ENCODE measurements around the gene ASIC1.
"Not testable (repeated sequence)": the region's sequence is repeated elsewhere in the genome, so short reads cannot be mapped to it uniquely, and the experiment has no call there.

The ASIC1 gene

DNA sequence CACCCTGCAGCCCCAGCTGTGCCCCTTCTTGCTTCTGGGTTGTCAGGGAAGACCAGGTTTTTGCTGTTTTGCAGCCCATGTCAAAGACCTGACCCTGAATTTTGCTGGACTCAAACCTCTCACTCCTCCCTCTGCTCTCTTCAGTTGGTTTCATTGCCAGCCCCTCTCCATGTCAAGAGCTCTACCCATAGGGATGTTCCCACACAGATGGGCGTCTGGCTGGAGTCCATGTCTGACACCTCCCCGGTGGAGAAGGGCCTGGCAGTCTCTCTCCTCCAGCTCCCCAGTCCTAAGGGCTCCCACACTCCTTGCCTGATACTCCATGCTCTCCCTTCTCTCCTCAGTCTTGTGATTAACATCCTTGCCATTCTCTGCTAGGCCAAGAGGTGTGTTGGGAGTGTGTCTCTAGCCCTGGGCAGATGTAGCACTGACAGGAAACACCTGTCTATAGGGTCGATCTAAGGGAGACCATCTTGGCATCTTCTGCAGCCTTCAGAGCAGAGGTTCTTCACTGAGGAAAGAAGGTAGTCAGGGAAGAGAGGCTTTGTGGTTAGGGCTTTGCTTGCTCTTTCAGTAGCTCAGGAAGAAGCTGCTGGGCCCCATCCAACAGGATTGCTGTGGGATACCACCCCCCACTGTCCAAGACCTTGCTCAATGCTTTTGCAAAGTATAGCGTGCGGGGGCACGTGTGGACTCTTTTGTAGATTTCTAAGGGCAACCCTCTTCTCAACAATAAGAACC lies 4.7 kb downstream of the ASIC1 start:
- DNase-seq: no peak

DNA sequence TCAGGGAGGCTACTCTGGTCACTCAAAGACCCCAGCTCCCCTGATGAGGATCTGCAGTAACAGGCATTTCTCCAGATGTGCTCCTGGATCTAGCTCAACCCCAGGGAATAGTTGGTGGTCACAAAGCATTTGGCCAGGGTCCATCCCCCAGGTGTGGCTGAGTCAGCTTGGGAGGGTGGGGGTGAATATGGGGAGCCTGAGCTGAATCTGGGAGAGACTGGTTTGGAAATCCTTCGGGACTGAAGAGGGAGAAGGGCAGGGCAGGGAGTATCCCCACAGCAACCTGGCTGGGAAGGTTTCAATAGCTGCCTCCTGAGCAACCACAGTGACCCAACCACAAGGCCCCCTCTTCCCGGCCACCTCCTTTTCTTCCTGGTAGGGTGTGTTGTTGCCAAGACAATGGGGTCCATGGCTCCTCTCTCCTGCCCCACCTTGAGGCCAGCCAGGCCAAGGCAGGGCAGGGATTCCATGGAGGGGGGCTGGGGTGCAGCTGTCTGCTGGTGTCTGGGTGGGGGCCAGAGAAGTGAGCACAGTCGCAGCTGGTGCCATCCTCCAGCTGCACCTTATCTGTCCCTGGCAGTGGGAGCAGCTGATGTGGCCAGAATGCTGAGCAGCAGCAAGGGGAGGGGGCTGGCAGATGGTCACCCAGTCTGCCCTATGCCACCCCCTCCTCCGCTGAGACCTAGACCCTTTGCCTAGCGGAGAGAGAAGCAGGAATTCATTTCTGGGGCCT lies 5.5 kb downstream of the ASIC1 start:
- no peak for DNase-seq

DNA sequence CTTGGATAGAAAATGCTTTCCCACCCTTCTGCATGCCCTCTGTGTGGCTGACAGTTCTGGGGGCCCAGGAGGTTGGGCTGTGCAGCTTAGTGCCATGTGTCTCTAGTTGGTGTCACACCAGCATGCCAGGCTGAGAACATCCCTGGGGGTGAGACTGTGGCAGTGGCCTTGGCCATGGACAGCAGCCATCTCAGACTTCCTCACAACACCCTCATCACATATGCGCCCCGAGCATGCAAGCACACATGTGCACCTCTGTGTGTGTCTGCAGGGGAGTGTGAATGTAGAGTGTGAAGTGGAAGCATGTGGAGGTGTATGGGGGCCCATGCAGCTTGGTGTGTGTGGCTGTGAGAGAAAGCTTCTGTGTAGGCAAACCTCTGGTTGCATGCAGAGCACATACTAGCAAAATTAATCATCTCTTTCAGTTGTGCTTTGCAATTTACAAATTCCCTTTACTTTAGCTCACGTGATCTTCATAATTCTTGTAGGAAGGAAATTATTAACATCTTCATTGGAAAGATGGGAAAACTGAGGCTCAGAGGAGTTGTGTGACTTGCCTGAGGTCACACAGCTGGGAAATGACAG lies 8.4 kb downstream of the ASIC1 start:
- no peak for DNase-seq

DNA sequence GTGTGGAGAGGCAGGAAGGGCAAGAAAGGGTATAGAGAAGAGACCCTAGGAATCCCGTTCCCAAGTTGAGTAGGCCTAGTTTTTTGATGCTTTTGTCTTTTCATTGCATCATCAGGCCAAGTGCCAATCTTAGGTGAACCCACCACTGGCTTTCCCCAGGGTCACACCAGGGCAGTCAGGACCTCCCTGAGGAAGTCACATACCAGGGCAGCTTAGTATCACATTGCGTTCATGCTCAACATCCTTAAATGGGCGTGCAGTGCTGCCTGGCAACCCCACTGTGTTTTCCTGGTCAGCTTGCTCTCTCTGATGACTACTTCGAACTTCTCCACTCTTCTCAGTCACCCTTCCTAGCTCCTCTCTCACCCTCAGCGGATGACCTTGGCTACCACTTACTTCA lies 9.0 kb downstream of the ASIC1 start:
- peak; percentile 31 for DNase-seq

DNA sequence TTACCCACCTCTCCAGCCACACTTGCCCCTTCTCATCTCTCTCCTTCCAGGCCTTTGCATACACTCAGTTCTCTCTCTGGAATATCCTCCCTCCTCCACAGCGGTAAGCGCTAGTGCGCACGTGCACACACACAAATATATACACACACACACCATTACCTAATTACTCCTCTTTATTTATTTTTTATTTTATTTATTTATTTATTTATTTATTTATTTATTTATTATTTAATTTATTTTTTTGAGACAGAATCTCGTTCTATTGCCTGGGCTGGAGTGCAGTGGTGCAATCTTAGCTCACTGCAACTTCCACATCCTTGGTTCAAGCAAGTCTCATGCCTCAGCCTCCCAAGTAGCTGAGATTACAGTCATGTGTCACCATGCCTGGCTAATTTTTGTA lies 11.7 kb downstream of the ASIC1 start:
- no peak for DNase-seq

DNA sequence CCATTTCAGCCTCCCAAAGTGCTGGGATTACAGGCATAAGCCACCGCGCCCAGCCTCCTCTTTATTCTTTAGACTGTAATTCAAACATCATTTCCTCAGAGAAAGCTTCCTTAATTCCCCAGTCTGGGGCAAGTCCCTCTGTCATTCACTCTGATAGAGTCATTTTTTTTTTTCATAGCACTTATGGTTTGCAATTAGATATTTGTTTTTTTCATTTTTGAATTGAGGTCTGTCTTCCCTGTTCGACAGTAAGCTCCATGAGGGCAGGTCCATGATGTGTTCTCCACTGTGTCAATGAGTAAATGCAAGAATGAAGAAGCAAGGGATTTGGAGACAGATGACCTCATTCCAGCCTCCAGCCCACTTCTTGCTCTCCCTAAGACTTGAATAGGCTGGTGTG lies 12.1 kb downstream of the ASIC1 start:
- DNase-seq: no peak

DNA sequence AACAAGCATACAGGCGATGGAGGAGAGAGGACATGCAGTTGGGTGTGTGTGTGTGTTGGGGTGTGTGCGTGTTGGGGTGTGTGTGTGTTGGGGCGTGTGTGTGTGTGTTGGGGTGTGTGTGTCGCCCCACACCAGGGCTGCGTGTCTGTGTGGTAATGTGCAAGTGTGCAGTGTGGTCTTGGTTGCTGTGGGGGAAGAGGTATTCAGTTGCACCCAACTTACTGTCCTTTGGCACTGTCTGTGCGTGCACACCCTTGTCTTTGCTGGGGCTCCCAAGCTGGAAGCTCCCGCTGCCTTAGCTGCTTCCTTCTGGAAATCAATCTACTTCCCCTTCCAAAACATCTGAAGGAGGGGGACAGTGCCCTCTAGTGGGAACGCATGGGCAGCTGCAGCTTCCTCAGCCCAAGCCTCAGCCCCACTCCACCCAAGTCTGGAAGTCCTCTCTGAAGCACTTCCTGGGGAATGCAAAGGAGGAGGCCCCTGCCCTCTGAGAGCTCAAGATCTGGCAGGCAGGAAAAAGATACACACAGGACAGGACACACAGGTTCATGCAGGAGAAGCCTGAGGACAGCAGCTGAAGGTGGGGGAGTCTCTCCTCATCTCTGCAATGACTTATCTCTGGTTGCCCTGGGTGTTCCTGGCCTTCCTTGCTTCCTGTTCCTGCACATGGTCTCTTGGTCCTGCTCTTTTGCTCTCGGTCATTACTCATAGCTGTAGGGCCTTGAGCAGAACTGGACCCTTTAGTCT lies 13.1 kb downstream of the ASIC1 start:
- DNase-seq: peak; percentile 59

DNA sequence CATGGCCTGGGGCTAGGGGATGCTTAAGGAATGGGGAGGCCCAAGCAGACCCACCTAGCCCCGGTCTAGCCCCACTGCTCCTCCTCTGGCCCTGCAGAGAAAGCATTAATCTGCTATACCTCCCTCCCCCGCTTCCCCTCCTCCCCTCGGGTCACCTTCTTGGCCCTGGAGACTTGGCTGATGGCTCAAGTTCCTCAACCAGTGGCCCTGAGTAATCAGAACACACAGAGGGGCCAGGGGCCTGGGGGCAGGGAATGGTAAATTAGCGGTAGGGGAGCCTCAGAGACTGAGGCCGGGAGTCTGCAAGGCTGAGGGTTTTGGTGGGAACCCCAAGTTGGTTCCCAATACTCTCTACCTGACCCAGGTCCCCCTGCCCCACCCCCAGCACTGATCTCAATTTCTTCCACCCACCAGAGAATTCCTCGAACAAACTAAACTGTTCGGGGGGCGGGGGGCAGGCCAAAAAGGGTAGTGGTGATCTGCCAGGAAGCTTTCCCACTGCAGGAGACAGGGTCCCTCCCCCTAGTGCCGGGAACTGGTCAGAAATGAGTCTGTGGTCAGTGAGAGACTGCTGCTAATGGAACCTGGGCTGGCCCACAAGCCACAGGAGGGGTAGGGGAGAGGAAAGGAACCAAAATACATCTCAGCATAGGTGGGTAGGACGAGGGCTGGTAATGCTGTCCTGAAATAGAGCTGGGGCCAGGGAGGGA lies 15.0 kb downstream of the ASIC1 start:
- DNase-seq: no peak

DNA sequence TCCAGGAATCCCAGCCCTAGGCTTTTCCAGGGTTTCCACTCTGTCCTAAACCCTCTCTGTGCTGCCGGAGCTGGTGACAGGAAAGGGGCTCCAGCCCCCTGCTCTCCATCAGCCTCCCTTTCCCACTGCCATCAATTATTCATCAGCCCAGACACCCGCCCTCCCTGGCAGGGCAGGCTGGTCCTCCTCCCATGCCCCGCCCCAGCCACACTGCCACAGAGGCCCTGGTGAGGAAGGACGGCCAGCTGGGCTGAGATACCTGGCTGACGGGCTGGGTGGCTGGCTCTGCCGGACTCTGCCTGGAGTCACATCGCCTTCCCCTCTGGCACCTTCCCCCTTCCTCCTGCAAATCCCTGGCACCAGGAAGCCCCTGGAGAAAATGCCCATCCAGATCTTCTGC lies 15.8 kb downstream of the ASIC1 start:
- no peak for DNase-seq

DNA sequence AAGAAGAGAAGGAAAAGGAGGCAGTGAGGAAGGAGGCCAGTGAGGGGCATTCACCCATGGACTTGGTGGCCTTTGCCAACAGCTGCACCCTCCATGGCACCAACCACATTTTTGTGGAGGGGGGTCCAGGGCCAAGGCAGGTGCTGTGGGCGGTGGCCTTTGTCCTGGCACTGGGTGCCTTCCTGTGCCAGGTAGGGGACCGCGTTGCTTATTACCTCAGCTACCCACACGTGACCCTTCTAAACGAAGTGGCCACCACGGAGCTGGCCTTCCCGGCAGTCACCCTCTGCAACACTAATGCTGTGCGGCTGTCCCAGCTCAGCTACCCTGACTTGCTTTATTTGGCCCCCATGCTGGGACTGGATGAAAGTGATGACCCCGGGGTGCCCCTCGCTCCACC lies 16.3 kb downstream of the ASIC1 start:
- DNase-seq: no peak

DNA sequence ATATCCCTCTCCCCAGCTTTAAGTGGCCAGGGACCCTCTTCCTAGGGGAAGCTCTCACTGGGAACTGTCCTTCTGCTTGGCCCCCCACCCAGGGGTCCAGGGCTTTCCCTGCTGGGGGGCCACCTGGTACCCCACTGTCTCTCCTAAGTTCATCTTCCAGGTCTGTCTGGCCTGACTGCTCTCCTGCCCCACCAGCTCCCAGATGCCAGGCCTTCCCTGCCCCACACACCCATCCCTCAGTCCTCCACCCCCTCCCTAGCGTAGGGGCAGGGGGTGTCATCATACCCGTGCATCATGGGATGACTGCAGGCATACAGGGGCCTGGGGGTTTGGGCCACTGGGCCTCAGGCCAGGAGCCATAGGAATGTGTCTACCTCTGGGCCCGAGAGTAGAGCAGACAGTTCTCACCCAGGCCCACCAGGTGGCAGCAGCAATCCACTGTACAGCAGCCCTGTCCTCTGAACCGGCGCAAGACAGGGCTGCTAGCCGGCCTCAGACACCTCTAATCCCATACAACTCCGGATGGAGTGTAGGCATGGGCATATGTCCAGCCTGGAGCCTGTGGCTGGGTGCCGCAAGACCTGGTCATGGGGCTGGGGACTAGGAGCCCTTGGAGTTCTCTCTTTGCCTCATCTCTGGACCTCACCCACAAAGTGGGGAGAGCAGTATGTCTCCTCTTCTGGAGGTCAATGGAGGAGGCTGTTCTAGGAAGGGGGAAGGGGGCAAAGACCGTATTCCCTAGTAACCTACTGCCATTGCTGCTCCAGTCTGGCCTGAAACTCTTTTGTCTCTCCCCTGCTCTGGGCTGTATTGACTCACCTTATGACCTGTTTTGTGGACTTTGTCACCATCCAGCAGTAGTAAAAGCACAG lies 17.8 kb downstream of the ASIC1 start:
- DNase-seq: peak; percentile 80

DNA sequence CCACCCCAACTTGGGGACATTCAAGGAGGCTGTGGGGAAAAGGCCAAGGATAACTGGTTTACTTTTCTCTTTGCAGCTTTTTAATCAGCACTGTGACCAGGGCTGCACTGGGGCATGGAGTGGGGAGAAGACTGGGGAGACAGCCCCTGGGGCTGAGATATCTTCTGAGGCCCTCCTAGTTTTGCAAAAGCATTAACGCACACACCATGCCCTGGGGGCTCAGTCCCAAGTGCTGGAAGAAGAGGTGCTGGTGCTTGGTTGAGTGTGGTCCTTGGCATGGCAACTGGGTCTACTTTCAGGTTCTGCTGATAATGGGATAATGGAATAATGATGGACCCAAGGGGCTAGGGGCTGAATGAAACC lies 18.4 kb downstream of the ASIC1 start:
- no peak for DNase-seq

DNA sequence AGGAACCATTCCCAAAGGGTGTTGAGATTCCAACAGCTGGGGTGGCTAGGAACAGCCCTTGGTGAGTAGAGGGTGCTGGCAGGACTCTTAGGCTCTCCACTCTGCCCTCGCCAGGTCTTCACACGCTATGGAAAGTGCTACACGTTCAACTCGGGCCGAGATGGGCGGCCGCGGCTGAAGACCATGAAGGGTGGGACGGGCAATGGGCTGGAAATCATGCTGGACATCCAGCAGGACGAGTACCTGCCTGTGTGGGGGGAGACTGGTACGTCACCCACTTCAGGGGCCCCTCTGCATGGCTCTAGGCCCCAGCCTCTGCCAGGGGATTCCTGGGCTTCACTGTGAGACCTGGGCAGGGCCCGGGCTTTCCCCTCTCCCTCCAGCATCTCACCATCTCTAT lies 19.7 kb downstream of the ASIC1 start:
- DNase-seq: no peak

DNA sequence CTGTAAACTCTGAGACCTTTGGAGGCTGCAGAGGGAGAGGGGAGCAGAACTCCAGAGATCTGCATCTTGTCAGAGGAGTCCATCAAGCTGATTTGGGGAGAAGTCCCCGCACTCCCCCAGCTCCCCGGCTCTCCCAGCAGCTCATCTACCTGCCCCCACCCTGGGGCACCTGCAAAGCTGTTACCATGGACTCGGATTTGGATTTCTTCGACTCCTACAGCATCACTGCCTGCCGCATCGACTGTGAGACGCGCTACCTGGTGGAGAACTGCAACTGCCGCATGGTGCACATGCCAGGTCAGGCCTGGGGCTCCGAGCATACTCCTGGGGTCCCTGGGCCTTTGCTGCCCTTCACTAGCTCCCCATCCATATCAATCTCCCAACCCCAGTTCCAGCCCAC lies 20.9 kb downstream of the ASIC1 start:
- DNase-seq: no peak

DNA sequence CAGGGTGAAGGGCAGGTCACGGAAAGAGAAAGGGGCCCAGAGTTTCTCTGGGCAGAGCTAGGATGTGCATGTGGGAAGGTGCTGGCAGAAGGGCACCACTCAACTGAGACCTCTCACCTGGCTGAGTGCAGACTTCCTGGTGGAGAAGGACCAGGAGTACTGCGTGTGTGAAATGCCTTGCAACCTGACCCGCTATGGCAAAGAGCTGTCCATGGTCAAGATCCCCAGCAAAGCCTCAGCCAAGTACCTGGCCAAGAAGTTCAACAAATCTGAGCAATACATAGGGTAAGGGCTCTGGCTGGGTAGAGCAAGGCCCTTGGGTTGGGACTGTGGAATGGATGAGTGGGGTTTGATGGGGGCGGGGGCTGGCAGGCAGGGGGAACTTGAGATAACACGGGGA lies 22.4 kb downstream of the ASIC1 start:
- DNase-seq: no peak

DNA sequence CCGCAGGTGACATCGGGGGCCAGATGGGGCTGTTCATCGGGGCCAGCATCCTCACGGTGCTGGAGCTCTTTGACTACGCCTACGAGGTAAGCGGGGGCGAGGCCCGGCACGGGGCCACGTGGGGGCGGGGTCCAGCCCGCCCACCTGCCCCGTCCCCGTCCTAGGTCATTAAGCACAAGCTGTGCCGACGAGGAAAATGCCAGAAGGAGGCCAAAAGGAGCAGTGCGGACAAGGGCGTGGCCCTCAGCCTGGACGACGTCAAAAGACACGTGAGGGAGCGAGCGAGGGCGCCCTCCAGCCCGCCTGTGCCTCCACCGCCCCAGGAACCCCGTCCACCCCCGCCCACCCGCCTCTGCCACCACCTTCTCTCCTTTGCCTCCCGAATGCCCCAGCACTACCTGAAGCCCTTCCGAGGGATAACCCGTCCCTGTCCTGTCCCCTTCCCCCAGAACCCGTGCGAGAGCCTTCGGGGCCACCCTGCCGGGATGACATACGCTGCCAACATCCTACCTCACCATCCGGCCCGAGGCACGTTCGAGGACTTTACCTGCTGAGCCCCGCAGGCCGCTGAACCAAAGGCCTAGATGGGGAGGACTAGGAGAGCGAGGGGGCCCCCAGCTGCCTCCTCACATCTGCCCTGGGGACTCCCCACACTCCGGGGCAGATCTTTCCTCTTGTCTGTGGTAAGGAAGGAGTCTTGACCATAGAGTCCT lies 23.9 kb downstream of the ASIC1 start:
- DNase-seq: no peak

DNA sequence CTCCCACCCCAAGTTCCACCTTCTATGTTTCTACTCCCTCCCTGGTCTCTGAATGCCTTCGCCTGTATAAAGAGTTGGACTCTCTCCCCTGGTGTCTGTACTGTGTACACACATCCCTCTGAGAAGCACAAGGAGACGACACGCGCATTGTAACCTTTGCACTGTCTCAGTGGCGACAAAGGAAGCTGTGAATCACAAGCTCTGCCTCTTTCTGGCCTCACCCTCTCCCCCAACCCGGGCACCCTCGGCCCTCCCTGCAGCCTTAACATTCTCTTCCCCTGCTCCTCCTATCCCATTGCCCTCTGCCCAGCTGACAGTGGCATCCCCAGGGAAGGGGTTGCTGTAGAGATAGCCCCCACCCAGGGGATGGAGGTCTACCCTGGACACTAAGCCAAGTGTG lies 25.2 kb downstream of the ASIC1 start:
- DNase-seq: no peak

DNA sequence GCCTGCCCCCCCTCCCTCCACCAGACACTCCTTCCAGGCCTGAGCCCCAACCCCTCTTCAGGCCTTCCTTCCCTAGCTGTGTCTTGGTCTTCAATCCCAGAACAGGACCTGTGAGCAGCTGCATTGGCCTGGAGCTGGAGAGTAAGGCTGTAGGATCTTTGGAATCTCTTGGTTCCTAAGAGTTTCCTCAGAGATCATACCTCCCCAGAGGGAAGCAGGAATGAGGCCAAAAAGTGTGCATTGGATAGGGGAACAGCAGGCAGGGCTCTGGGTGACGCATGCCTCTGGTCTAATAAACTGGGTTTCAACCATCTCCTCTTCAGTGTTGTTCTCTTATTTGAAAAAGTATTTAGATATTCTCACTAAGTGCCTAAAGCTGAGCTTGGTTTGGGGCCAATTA lies 25.9 kb downstream of the ASIC1 start:
- no peak for DNase-seq

DNA sequence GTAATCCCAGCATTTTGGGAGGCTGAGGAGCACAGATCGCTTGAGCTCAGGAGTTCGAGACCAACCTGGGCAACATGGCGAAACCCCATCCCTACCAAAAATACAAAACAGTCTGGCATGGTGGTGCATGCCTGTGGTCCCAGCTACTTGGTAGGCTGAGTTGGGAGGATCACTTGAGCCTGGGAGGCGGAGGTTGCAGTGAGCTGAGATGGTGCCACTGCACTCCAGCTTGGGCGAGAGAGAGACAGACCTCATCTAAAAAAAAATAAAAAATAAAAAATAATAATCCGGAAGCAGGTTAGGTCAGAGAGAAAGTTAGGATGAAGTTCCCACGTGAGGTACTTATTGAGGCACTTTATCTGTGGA lies 27.0 kb downstream of the ASIC1 start:
- not testable (repeated sequence) for DNase-seq

DNA sequence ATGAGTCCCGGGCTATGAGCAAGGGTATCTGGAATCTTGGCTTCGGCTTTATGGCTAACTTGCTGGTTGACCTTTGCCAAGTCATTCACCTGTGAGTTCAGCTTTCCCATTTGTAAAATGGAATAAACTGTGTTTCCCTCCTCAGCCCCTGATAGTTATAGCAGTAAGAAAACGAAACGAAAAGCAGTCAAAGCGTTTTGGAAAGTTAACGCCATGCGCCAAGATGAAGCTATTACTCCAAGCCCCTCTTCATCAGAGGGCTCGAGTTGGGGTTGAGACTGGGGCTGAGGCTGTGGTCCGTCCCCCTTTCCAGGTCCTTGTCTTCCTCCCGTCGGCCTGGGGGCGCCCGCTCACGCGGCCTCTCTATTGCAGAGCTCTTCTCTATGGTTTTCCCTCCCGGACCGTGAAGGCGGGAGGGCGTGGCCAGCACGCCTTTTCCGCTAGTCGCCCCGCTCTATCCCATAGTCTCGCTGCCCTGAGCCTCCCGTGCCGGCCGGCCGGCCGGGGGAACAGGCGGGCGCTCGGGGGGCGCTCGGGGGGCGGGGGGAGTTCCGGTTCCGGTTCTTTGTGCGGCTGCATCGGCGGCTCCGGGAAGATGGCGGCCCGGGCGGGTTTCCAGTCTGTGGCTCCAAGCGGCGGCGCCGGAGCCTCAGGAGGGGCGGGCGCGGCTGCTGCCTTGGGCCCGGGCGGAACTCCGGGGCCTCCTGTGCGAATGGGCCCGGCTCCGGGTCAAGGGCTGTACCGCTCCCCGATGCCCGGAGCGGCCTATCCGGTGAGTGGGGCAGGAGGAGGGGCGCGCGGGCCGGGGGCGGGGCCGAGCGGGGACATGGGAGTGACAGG lies 27.6 kb downstream of the ASIC1 start, which contains the start of gene SMARCD1:
Gene SMARCD1 (plus strand): TSS at position 568 of the 840 bp plus-strand sequence. CDS start 28 bp downstream, at position 596.
- peak; percentile 90 for DNase-seq

Data from CD4-positive, alpha-beta T cell treated with Interleukin-15 for 1 hour (primary cell).